ENCODE data around the gene FOXM1.

FOXM1 gene

DNA sequence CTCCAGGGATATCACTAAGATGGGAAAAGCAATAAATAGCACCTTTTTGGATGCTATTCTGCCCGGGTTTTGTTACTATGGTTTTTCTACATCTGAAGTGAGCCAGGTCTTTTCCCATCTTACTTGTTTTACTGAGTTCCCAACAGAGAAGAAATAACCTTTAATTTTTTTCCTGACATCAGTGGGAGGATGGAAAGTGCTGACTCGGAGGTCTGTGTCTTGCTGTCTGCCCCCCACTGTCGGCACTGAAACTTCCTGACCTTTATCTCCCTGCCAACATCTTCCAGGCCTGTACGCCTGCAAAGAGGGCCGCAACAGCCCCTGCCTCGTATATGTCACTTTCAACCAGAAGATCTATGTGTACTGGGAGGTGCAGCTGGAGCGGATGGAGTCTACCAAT, 53.5 kb downstream of the FOXM1 start:
- no peaks in the 10 kb centered on the region for H3K36me3 ChIP-seq (ENCODE audit: control insufficient read depth, insufficient read depth, low read length)
- H3K27ac ChIP-seq = no peak overlapping the region
- peaks cover 3% of the 10 kb centered on the region for H3K79me2 ChIP-seq
- no peak overlapping the region for H3K4me3 ChIP-seq (ENCODE audit: low read depth, low read length)
- TF ChIP-seq, protein P1, sequence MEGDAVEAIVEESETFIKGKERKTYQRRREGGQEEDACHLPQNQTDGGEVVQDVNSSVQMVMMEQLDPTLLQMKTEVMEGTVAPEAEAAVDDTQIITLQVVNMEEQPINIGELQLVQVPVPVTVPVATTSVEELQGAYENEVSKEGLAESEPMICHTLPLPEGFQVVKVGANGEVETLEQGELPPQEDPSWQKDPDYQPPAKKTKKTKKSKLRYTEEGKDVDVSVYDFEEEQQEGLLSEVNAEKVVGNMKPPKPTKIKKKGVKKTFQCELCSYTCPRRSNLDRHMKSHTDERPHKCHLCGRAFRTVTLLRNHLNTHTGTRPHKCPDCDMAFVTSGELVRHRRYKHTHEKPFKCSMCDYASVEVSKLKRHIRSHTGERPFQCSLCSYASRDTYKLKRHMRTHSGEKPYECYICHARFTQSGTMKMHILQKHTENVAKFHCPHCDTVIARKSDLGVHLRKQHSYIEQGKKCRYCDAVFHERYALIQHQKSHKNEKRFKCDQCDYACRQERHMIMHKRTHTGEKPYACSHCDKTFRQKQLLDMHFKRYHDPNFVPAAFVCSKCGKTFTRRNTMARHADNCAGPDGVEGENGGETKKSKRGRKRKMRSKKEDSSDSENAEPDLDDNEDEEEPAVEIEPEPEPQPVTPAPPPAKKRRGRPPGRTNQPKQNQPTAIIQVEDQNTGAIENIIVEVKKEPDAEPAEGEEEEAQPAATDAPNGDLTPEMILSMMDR (IDR thresholded peaks at IDR 0.05) = no peak
- H3K4me1 ChIP-seq = no peaks in the 10 kb centered on the region
- no peak overlapping the region for H3K4me2 ChIP-seq (ENCODE audit: low read length)
- no peaks in the 10 kb centered on the region for H3K27me3 ChIP-seq (ENCODE audit: control insufficient read depth, insufficient read depth, low read length)
- no peak overlapping the region for H2AFZ ChIP-seq
- no peaks in the 10 kb centered on the region for H3K9me3 ChIP-seq (ENCODE audit: control insufficient read depth, low read length)
- no peak overlapping the region for H3K9ac ChIP-seq

DNA sequence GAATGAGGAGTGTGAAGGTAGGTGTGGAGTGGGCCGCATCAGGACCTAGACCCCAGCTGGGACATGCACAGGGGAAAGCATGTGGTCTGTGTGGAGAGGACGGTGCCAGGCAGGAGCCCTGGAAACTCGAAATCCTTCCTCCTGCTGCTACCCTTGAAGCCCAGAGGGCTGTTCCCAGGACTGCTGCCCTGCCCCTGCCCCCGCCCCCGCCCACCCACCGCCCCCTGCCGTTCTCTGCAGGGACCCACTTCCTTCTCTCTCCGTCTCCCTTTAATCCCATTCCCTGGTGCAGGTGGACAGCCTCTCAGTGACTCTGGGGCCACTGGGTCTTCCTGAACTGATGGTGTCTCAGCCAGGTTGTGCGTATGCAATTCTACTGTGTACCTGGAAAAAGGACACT, 56.5 kb downstream of the FOXM1 start:
- H3K4me3 ChIP-seq (ENCODE audit: low read depth, low read length) = no peak overlapping the region
- H3K79me2 ChIP-seq = peaks cover 20% of the 10 kb centered on the region
- H3K9ac ChIP-seq = no peak overlapping the region
- no peak overlapping the region for H3K27ac ChIP-seq
- H3K27me3 ChIP-seq (ENCODE audit: control insufficient read depth, insufficient read depth, low read length) = no peaks in the 10 kb centered on the region
- H3K36me3 ChIP-seq (ENCODE audit: control insufficient read depth, insufficient read depth, low read length) = no peaks in the 10 kb centered on the region
- H3K9me3 ChIP-seq (ENCODE audit: control insufficient read depth, low read length) = no peaks in the 10 kb centered on the region
- H3K4me2 ChIP-seq (ENCODE audit: low read length) = no peak overlapping the region
- no peaks in the 10 kb centered on the region for H3K4me1 ChIP-seq
- TF ChIP-seq, protein P1 (IDR thresholded peaks at IDR 0.05) = no peak
- H2AFZ ChIP-seq = no peak overlapping the region

- H3K27me3 ChIP-seq (ENCODE audit: control insufficient read depth, insufficient read depth, low read length) = no peaks in the 10 kb centered on the region
These were observed 57.2 kb downstream of the FOXM1 start for GRCh38 chr12:2819810-2820209.

GRCh38 chr12:2813214-2814185, 63.5 kb downstream of the FOXM1 start:
- Histone ChIP-seq H3K4me2 (ENCODE audit: low read length) (peak overlapping the region; percentile 77), H3K79me2 (peaks cover 24% of the 10 kb centered on the region), H2AFZ (peak overlapping the region; percentile 95), H3K4me1 (no peaks in the 10 kb centered on the region), H3K4me3 (ENCODE audit: low read depth, low read length) (peak overlapping the region; percentile 98), H3K27me3 (ENCODE audit: control insufficient read depth, insufficient read depth, low read length) (no peaks in the 10 kb centered on the region), H3K27ac (peak overlapping the region; percentile 95), H3K9ac (peak overlapping the region; percentile 75), H3K9me3 (ENCODE audit: control insufficient read depth, low read length) (no peaks in the 10 kb centered on the region), H3K36me3 (ENCODE audit: control insufficient read depth, insufficient read depth, low read length) (no peaks in the 10 kb centered on the region)
- TF ChIP-seq, protein P1 (IDR thresholded peaks at IDR 0.05) = peak; percentile 68

More at GRCh38 chr12:2819810-2820209, 57.2 kb downstream of the FOXM1 start:
- no peaks in the 10 kb centered on the region for H3K4me1 ChIP-seq
- H3K4me2 ChIP-seq (ENCODE audit: low read length) = no peak overlapping the region
- TF ChIP-seq, protein P1 (IDR thresholded peaks at IDR 0.05) = no peak
- no peak overlapping the region for H3K27ac ChIP-seq
- no peaks in the 10 kb centered on the region for H3K9me3 ChIP-seq (ENCODE audit: control insufficient read depth, low read length)
- H2AFZ ChIP-seq = no peak overlapping the region
- H3K4me3 ChIP-seq (ENCODE audit: low read depth, low read length) = no peak overlapping the region
- H3K36me3 ChIP-seq (ENCODE audit: control insufficient read depth, insufficient read depth, low read length) = no peaks in the 10 kb centered on the region
- no peak overlapping the region for H3K9ac ChIP-seq
- H3K79me2 ChIP-seq = peaks cover 24% of the 10 kb centered on the region

Data from parathyroid adenoma (tissue), 2 donors.